Colonic mucosa (tissue), 4 donors: ENCODE results near the gene PDZD2. TPM values are rescaled to one million over a fixed set of nuclear protein-coding genes. Genes with fewer than 3 reads are reported as not detected.

Experiments used
- DNase-seq: peaks from one replicate; pipeline ENCODE4 v3.0.0-alpha.2; 2020
- H3K27ac ChIP-seq: fragments of 200-600 bp; one replicate; pipeline ENCODE4 v1.8.0; 2021
- H3K27me3 ChIP-seq: fragments of 200-600 bp; one replicate; pipeline ENCODE4 v1.8.0; 2021
- H3K36me3 ChIP-seq: fragments of 200-600 bp; one replicate; pipeline ENCODE4 v1.8.0; 2021
- H3K4me1 ChIP-seq: fragments of 200-600 bp; one replicate; pipeline ENCODE4 v1.8.0; 2021; ENCODE audit warnings: mild to moderate bottlenecking
- H3K4me3 ChIP-seq: fragments of 200-600 bp; one replicate; pipeline ENCODE4 v1.8.0; 2021
- H3K9ac ChIP-seq, 2 donors: one replicate each; pipeline ENCODE4 v1.7.0; 2013; ENCODE audit warnings: control low read depth in 2 of 2, low read depth in 2 of 2, low read length in 2 of 2
- H3K9me3 ChIP-seq: fragments of 200-600 bp; one replicate; pipeline ENCODE4 v1.8.0; 2021
- CTCF ChIP-seq: fragments of 200-600 bp; IDR thresholded peaks from one replicate; pipeline ENCODE4 v1.8.0; 2022; ENCODE audit warnings: antibody characterized with exemption, mild to moderate bottlenecking
- intact Hi-C: fragments of 100-400 bp; cut with DNase I; formaldehyde crosslinking; loops from one replicate; pipeline ENCODE4 v1.14.1; 2022
- total RNA-seq, 2 donors: library from RNA; stranded (reverse); fragmentation: NEBNext Ultra II Directional in 1 of 2; extraction: Animal tissue kit (Norgen Biotek cat#: 25700) in 1 of 2; gene quantifications; one replicate each; pipeline ENCODE4 v1.2.1, GENCODE V29; 2021
- donor health status: healthy.
- donor health status: DM: no; HTN: no; CAD: no.
- donor health status: DM: no; HTN: no; CAD: no.

Gene PDZD2
- total RNA-seq, 2 donors from 2014 or later: 1.8 to 2.3 TPM

- Histone ChIP-seq H3K9ac (no peak overlapping the region), H3K9me3 (no peaks in the 10 kb centered on the region), H3K4me1 (no peaks in the 10 kb centered on the region), H3K27ac (no peak overlapping the region), H3K36me3 (no peaks in the 10 kb centered on the region), H3K27me3 (no peaks in the 10 kb centered on the region), H3K4me3 (no peak overlapping the region)
- TF ChIP-seq CTCF: no peak
- DNase-seq: no peak
- intact Hi-C loops: no loop called here
These were observed 128.6 kb downstream of the PDZD2 start for GRCh38 chr5:31767335-31768031.

- Histone ChIP-seq H3K4me3 (no peak overlapping the region), H3K27ac (no peak overlapping the region), H3K4me1 (no peaks in the 10 kb centered on the region), H3K9ac (no peak overlapping the region), H3K36me3 (no peaks in the 10 kb centered on the region), H3K9me3 (no peaks in the 10 kb centered on the region), H3K27me3 (no peaks in the 10 kb centered on the region)
- TF ChIP-seq CTCF: no peak
- DNase-seq: no peak
- intact Hi-C loops: no loop called here
These were observed 129.1 kb downstream of the PDZD2 start for GRCh38 chr5:31768046-31768445.

- TF ChIP-seq CTCF: no peak
- Histone ChIP-seq H3K9ac (no peak overlapping the region), H3K9me3 (no peaks in the 10 kb centered on the region), H3K36me3 (no peaks in the 10 kb centered on the region), H3K4me3 (no peak overlapping the region), H3K27ac (no peak overlapping the region), H3K4me1 (no peaks in the 10 kb centered on the region), H3K27me3 (no peaks in the 10 kb centered on the region)
- DNase-seq: no peak
- intact Hi-C loops: no loop called here
These were observed 129.9 kb downstream of the PDZD2 start for GRCh38 chr5:31768784-31769183.

- Histone ChIP-seq H3K36me3 (no peaks in the 10 kb centered on the region), H3K27me3 (no peaks in the 10 kb centered on the region), H3K9me3 (no peaks in the 10 kb centered on the region), H3K27ac (no peak overlapping the region), H3K9ac (no peak overlapping the region), H3K4me1 (no peaks in the 10 kb centered on the region), H3K4me3 (no peak overlapping the region)
- DNase-seq: no peak
- intact Hi-C loops: no loop called here
- TF ChIP-seq CTCF: no peak
These were observed 130.6 kb downstream of the PDZD2 start for GRCh38 chr5:31769530-31769929.

- H3K9ac ChIP-seq: no peak overlapping the region
- H3K9me3 ChIP-seq: no peaks in the 10 kb centered on the region
- no peak overlapping the region for H3K4me3 ChIP-seq
- DNase-seq: no peak
- no peak overlapping the region for H3K27ac ChIP-seq
- H3K27me3 ChIP-seq: no peaks in the 10 kb centered on the region
- H3K4me1 ChIP-seq: no peaks in the 10 kb centered on the region
- no peaks in the 10 kb centered on the region for H3K36me3 ChIP-seq
- intact Hi-C loops: no loop called here
- no peak for TF ChIP-seq CTCF
These were observed 131.3 kb downstream of the PDZD2 start for GRCh38 chr5:31770132-31770720.
